GM19438 (cell line): ENCODE data around the gene IFI44L.

Experiments
- ATAC-seq: cut with Tn5 transposase; IDR thresholded peaks from one replicate; pipeline ENCODE4 v1.9.1; 2021; ENCODE audit warnings: low read depth; ENCODE audit not compliant: unreplicated experiment

The IFI44L gene

GRCh38 chr1:78619803-78620579 lies at the start of gene IFI44L:
TSS of gene IFI44L (plus strand) at chr1:78620448. CDS start at chr1:78627916, 7,468 bp downstream.
- ATAC-seq = peak; percentile 41

- no peak for ATAC-seq
Observed at GRCh38 chr1:78570539-78570938, 49.7 kb upstream of the IFI44L start.

GRCh38 chr1:78577257-78578100 lies 42.8 kb upstream of the IFI44L start:
- no peak for ATAC-seq

GRCh38 chr1:78586572-78586971 lies 33.7 kb upstream of the IFI44L start:
- no peak for ATAC-seq

GRCh38 chr1:78587211-78587610 lies 33.0 kb upstream of the IFI44L start:
- no peak for ATAC-seq

- ATAC-seq = no peak
Observed at GRCh38 chr1:78591971-78592370, 28.3 kb upstream of the IFI44L start.

GRCh38 chr1:78599294-78599693 lies 21.0 kb upstream of the IFI44L start:
- no peak for ATAC-seq

- ATAC-seq = no peak
Observed at GRCh38 chr1:78601068-78601467, 19.2 kb upstream of the IFI44L start.

GRCh38 chr1:78603206-78603605 lies 17.0 kb upstream of the IFI44L start:
- no peak for ATAC-seq

- ATAC-seq = no peak
Observed at GRCh38 chr1:78604643-78605042, 15.6 kb upstream of the IFI44L start.

GRCh38 chr1:78606274-78606673 lies 14.0 kb upstream of the IFI44L start:
- ATAC-seq = no peak

- ATAC-seq = no peak
Observed at GRCh38 chr1:78607334-78607927, 12.8 kb upstream of the IFI44L start.

- no peak for ATAC-seq
Observed at GRCh38 chr1:78607944-78608343, 12.3 kb upstream of the IFI44L start.

GRCh38 chr1:78617615-78618026 lies 2.6 kb upstream of the IFI44L start:
- peak; percentile 52 for ATAC-seq

GRCh38 chr1:78619032-78619431 lies 1.2 kb upstream of the IFI44L start:
- ATAC-seq = no peak

- peak; percentile 3 for ATAC-seq
Observed at GRCh38 chr1:78619446-78619802, 824 bp upstream of the IFI44L start.

GRCh38 chr1:78620666-78621065 lies 418 bp downstream of the IFI44L start:
- no peak for ATAC-seq

- ATAC-seq = no peak
Observed at GRCh38 chr1:78622548-78622947, 2.3 kb downstream of the IFI44L start.

- ATAC-seq = no peak
Observed at GRCh38 chr1:78624035-78624434, 3.8 kb downstream of the IFI44L start.

GRCh38 chr1:78627321-78627720 lies 7.1 kb downstream of the IFI44L start:
- ATAC-seq = no peak

GRCh38 chr1:78630600-78630999 lies 10.4 kb downstream of the IFI44L start:
- no peak for ATAC-seq
